ENCODE results near the gene COL6A2.

Gene COL6A2

DNA sequence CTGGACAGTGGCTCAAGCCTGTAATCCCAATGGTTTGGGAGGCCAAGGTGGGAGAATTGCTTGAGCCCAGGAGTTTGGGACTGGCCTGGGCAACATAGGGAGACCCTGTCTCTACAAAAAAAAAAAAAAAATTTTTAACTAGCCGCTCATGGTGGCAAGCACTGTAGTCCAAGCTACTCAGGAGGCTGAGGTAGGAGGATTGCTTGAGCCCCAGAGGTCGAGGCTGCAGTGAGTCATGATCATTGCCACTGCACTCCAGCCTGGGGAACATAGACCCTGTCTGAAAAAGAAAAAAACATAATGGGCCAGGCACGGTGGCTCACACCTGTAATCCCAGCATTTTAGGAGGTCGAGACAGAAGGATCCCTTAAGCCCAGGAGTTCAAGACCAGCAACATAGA is 81.0 kb downstream of the COL6A2 start:
- no peak for DNase-seq
